Activated naive CD4-positive, alpha-beta T cell treated with anti-CD3 and anti-CD28 coated beads, Interleukin-2, amount 10 ng/mL, durations not matched to agents 7 days and 5 days (primary cell): ENCODE results near the gene EPB41L3.

Experiments
- CTCF ChIA-PET: fragments of 350-600 bp; sonication (Branson Sonifier 250); formaldehyde crosslinking; loops from one replicate; lab custom pipeline; 2021; ENCODE audit warnings: antibody characterized with exemption; lab: Charles Lee
- DNase-seq: peaks from one replicate; pipeline ENCODE4 v3.0.0-alpha.2; 2020
- H3K27ac Mint-ChIP-seq: one replicate; pipeline ENCODE4 v1.8.0; 2021; ENCODE audit warnings: mild to moderate bottlenecking, moderate library complexity, mixed read lengths
- H3K27me3 Mint-ChIP-seq: one replicate; pipeline ENCODE4 v1.8.0; 2021; ENCODE audit warnings: mild to moderate bottlenecking, mixed read lengths
- H3K36me3 Mint-ChIP-seq: one replicate; pipeline ENCODE4 v1.8.0; 2021; ENCODE audit warnings: mixed read lengths
- H3K4me1 Mint-ChIP-seq: one replicate; pipeline ENCODE4 v1.8.0; 2021; ENCODE audit warnings: mixed read lengths
- H3K4me3 Mint-ChIP-seq: one replicate; pipeline ENCODE4 v1.8.0; 2021; ENCODE audit warnings: mild to moderate bottlenecking, moderate library complexity, mixed read lengths
- H3K9me3 Mint-ChIP-seq: one replicate; pipeline ENCODE4 v1.8.0; 2021; ENCODE audit warnings: mixed read lengths

EPB41L3 gene

DNA sequence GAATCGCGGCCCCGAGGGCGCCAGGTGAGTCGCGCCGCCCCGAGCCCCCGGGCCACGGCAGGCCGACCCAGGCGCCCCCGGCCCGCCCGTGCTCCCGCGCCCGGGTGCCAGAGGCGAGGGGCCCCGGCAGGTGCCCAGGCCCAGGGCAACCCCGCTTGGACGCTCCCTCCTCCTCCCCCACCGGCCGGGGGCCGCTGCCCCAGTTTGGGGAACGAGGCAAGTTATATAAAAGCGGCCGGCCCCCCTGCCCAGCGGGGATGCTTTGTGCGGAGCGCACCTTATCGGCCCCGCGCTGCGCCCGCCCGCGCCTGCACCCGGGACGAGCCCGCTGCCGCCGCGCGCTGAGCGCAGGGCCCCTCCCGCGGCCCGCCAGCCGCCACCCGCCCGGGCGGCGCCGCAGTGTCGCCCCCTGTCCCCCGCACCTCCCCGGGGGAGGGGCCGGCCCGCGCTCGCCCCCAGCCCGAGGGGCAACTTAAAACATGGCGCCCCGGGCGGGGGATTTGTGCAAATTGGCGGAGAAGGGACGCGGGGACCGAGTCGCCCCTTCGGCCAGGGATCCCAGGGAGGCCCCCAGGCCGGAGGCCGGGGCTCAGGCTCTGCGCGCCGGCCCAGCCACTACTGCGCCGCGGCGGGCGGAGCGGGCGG lies 639 bp downstream of the EPB41L3 start:
- Mint-ChIP-seq H3K9me3 (no peaks in the 10 kb centered on the region), H3K36me3 (no peaks in the 10 kb centered on the region)

DNA sequence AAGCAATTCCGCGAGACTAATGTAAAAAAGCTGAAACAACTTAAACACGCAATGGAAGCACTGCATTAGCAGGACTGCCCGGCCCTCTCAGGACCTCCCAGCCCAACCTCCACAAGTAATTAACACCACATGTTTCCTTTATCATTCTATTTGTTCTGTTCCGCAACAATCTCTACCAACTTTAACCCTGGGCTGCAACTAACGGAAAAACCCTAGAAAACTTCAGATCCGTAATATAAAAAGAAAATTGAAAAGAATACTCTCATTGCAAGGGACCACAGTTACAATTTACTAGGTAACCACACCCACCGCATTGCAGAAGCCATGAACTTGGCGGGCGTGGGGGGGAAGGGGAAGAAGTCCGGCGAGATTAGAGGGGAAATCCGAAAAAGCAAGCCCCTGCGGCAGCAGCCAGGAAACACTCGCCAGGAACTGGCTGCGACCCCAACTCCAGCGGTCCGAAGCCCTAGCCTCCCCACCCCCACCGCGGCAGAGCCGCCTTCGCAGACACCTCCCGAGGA lies 1.2 kb downstream of the EPB41L3 start:
- H3K9me3 Mint-ChIP-seq = no peaks in the 10 kb centered on the region
- CTCF ChIA-PET = no interaction called here
- H3K36me3 Mint-ChIP-seq = no peaks in the 10 kb centered on the region
- H3K4me3 Mint-ChIP-seq = peak overlapping the region; percentile 53
- DNase-seq = no peak
- H3K4me1 Mint-ChIP-seq = peaks cover 9% of the 10 kb centered on the region
- no peak overlapping the region for H3K27ac Mint-ChIP-seq
- H3K27me3 Mint-ChIP-seq = peaks cover 39% of the 10 kb centered on the region

More for the DNA sequence above, 639 bp downstream of the EPB41L3 start:
- H3K27me3 Mint-ChIP-seq = peaks cover 39% of the 10 kb centered on the region
- H3K27ac Mint-ChIP-seq = no peak overlapping the region
- CTCF ChIA-PET = no interaction called here
- peaks cover 9% of the 10 kb centered on the region for H3K4me1 Mint-ChIP-seq
- DNase-seq = no peak
- no peak overlapping the region for H3K4me3 Mint-ChIP-seq

DNA sequence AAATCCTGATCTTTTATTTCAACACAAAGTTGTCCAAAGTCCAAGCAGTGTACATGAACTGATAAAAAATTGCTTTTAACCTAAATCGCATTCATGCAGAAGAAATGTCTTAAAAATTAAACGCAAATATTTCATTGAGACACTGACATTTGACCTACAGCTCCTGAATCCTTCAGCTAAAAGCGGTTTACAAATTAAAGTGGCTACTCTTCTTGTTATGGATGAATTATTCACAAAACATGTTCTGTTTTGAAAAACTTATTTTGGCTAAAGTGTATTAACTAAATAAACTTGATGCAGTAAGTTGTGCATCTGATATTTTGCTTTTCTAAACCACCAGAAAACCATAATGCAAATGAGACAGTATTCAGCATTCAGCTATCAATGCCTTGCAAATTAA lies 2.2 kb downstream of the EPB41L3 start:
- no peak overlapping the region for H3K27ac Mint-ChIP-seq
- no peaks in the 10 kb centered on the region for H3K9me3 Mint-ChIP-seq
- DNase-seq = no peak
- H3K36me3 Mint-ChIP-seq = no peaks in the 10 kb centered on the region
- no peak overlapping the region for H3K4me3 Mint-ChIP-seq
- peaks cover 38% of the 10 kb centered on the region for H3K27me3 Mint-ChIP-seq
- CTCF ChIA-PET = no interaction called here
- H3K4me1 Mint-ChIP-seq = peaks cover 9% of the 10 kb centered on the region

DNA sequence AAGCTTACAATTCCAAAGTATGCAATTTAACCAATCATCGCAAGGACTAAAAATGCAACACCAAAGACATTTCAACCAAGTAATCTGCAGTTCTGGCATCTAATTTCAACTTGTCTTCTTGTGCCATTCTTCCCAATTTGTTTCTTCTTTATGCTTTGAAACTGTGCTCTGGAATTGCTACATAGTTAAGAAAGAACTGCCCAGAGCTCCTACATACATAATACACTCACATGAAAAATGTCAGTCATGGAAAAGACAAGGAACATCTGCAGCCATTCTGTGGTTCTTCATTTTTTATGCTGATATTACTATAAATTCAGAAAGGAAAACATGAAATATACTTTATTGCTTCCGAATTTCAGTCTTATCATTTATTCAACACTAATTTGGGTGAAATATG lies 4.4 kb downstream of the EPB41L3 start:
- Mint-ChIP-seq H3K27ac (no peak overlapping the region), H3K4me1 (peaks cover 9% of the 10 kb centered on the region), H3K27me3 (peaks cover 30% of the 10 kb centered on the region), H3K9me3 (no peaks in the 10 kb centered on the region), H3K4me3 (no peak overlapping the region), H3K36me3 (no peaks in the 10 kb centered on the region)
- CTCF ChIA-PET = no interaction called here
- no peak for DNase-seq

DNA sequence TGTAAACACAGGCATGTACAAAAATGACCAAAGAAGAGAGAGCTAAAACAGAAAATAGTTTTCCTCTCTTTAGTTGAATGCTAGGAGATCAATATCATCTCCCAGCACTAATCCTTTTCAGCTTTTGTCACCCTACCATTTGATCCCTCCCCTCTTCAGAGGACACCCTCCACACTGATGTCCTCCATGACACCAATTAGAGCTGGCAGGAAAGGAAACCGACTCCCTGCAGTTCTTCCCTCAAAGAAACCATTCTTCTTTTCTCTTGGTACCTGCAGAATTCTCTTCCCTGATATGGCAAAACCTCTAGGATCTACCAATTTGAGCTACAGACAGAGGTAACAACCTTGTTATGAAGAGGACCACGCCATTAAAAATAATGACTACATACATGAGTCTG lies 5.3 kb downstream of the EPB41L3 start:
- CTCF ChIA-PET = no interaction called here
- no peak overlapping the region for H3K27ac Mint-ChIP-seq
- no peaks in the 10 kb centered on the region for H3K36me3 Mint-ChIP-seq
- H3K27me3 Mint-ChIP-seq = peaks cover 22% of the 10 kb centered on the region
- no peak for DNase-seq
- peaks cover 7% of the 10 kb centered on the region for H3K4me1 Mint-ChIP-seq
- H3K9me3 Mint-ChIP-seq = no peaks in the 10 kb centered on the region
- H3K4me3 Mint-ChIP-seq = no peak overlapping the region

DNA sequence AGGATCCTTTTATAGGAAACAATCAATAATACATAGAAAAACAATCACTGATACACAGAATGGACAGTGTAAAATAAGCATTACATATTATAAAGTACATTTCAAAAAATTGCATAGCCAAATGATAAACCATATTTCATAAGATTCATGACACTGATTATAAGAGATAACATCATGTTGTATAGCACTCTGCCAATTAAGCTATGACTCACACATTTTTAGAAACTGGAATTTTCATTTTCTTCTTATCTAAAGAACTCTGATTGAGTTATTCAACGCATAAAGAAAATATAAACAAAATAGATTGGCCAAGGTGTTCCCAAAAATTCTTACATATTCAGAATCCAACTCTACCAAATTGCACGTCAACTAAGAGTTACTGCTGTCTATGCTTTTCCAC lies 5.9 kb downstream of the EPB41L3 start:
- Mint-ChIP-seq H3K27me3 (peaks cover 22% of the 10 kb centered on the region), H3K36me3 (no peaks in the 10 kb centered on the region), H3K27ac (no peak overlapping the region), H3K4me1 (peaks cover 7% of the 10 kb centered on the region), H3K9me3 (no peaks in the 10 kb centered on the region), H3K4me3 (no peak overlapping the region)
- CTCF ChIA-PET = no interaction called here
- no peak for DNase-seq

DNA sequence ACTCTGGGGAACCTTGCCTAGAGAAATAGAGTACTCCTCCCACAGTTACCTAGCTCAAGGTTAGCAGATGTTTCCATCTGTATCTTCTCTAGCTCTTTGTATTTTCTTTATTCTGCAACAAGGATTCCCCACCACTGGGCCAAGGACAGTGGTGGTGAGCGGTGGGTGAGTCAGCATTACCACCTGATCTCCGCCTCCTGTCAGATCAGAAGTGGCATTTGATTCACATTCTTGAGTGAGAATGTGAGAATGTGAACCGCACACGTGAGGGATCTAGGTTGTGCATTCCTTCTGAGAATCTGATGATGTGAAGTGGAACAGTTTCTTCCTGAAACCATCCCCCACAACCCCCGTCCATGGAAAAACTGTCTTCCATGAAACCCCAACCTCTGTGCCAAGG lies 9.0 kb downstream of the EPB41L3 start:
- Mint-ChIP-seq H3K27me3 (peaks cover 4% of the 10 kb centered on the region), H3K4me1 (no peaks in the 10 kb centered on the region), H3K36me3 (no peaks in the 10 kb centered on the region), H3K27ac (no peak overlapping the region), H3K4me3 (no peak overlapping the region), H3K9me3 (no peaks in the 10 kb centered on the region)
- CTCF ChIA-PET = no interaction called here
- DNase-seq = no peak

DNA sequence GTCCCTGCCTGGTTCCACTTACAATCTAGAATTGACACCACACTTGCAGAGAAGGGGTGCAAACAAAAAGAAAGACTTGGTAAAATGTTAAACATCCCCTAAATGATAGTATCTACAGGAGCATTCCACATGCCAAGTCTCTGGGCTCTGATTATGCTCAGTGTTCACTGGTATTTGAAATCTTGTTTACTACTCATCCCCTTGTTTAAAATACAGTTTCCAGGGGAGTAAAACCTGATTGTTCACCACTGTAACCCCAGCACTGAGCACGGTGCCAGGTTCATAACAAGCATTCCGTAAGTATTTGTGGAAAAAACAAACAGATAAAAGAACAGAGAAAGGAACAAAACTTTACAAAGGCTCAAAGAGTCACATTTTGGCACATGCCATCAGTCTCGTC lies 11.7 kb downstream of the EPB41L3 start:
- Mint-ChIP-seq H3K27ac (no peak overlapping the region), H3K4me3 (no peak overlapping the region), H3K36me3 (no peaks in the 10 kb centered on the region), H3K4me1 (no peaks in the 10 kb centered on the region), H3K9me3 (no peaks in the 10 kb centered on the region), H3K27me3 (no peaks in the 10 kb centered on the region)
- DNase-seq = no peak
- CTCF ChIA-PET = no interaction called here

DNA sequence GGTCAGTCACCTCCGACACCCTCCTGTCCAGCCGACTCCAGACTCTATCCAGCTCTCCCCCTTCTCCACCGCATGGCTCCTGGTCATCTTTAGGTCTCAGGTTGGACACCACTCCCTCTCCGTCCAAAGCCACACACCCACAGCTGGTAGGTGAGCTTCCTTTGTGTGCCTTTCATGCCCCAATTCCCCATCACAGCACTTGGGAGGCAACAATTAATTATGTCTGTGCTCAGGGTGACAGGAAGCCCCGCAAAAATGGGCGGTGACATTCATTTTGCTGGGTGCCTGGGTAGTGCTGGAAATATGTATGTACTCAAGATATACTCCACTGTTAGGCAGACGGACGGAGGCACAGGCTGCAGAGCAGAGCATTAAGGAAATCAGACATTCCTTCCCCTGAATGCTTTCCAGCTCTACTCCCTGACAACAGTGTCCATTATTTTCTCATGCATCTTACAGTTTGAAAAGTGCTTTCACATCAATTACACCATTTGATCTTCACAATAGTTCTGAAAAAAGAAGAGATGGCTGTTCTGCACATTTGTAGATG lies 13.1 kb downstream of the EPB41L3 start:
- CTCF ChIA-PET = no interaction called here
- no peak overlapping the region for H3K27ac Mint-ChIP-seq
- H3K4me1 Mint-ChIP-seq = no peaks in the 10 kb centered on the region
- no peak for DNase-seq
- no peaks in the 10 kb centered on the region for H3K36me3 Mint-ChIP-seq
- H3K27me3 Mint-ChIP-seq = no peaks in the 10 kb centered on the region
- no peaks in the 10 kb centered on the region for H3K9me3 Mint-ChIP-seq
- no peak overlapping the region for H3K4me3 Mint-ChIP-seq

DNA sequence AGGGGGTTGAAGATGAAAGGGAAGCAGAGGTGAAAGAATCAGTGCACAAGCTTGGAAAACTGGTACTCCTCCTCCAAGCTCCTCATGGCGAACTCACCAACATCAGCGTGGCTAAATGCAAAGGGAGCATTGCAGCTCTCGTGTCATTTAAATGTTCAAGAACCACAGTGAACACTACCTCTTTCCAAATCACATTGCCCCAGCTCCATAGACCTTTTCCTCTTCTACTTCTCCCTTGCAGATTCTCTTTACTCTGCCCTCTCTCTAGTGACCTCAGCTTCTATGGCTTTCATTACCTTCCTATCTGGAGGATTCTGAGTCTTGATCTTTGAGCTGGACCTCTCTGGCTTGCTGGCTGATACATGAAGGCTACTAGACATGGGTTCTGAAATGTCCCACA lies 14.3 kb downstream of the EPB41L3 start:
- Mint-ChIP-seq H3K27ac (no peak overlapping the region), H3K27me3 (no peaks in the 10 kb centered on the region), H3K4me3 (no peak overlapping the region), H3K36me3 (no peaks in the 10 kb centered on the region), H3K9me3 (no peaks in the 10 kb centered on the region), H3K4me1 (no peaks in the 10 kb centered on the region)
- CTCF ChIA-PET = no interaction called here
- DNase-seq = no peak

DNA sequence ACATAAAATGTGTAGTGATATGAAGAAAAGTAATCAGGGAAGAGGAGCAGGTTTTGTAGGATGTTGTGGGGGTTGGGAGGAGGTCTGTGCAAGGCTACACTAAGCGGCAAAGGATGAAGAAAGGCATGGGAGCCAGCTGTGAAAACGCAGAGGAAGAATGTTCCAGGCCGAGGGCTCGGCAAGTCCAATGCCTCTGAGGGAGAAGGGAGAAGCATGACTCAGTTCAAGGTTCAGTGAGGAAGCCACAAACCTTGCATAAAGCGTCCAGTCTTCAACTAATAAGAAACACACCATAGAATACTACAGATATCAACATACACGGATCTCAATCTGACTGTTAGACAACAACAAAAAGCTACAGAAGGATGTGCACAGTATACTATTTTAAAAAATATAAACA lies 16.2 kb downstream of the EPB41L3 start:
- Mint-ChIP-seq H3K9me3 (no peaks in the 10 kb centered on the region), H3K27me3 (no peaks in the 10 kb centered on the region), H3K4me3 (no peak overlapping the region), H3K36me3 (no peaks in the 10 kb centered on the region), H3K27ac (no peak overlapping the region), H3K4me1 (no peaks in the 10 kb centered on the region)
- CTCF ChIA-PET = no interaction called here
- DNase-seq = no peak

DNA sequence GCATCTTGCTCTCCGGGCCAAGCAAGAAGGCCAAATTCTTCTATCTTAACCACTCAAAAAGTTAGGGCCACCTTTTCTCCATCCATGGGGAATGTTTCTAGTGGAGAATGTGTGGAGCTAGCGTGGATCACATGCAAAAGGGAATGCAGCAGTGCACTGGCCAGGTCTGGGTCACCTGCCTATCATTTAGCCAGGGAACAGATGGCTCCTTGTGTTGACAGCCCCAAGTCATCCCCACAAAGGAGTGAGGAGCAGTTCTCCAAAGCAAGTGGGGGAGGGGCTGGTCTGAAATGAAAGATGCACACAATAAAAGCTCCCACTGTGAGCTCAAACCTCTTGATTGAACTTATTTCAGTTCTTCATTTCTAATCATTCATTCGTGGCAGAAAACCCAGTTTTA lies 19.1 kb downstream of the EPB41L3 start:
- CTCF ChIA-PET = no interaction called here
- no peak overlapping the region for H3K4me3 Mint-ChIP-seq

DNA sequence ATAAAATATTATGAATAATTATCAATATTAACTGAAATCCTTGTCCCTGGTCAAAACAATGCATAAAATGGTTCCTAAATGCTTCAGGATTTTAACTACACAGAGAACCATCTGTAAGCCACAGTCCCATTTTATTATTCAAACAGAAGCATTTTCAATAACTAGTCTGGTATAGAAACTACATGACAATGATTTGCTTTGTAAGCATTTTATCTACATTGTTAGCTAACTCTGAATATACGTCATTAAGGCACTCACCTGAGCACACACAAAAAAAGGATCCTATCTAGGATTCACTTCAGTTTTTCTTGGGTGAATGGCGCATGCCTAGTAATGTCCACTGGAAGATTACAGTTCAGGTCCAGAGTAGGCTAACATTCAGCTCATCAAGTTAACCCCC lies 22.8 kb downstream of the EPB41L3 start:
- H3K4me3 Mint-ChIP-seq = no peak overlapping the region
- no peaks in the 10 kb centered on the region for H3K4me1 Mint-ChIP-seq
- H3K27me3 Mint-ChIP-seq = peaks cover 4% of the 10 kb centered on the region
- CTCF ChIA-PET = no interaction called here
- DNase-seq = no peak
- no peaks in the 10 kb centered on the region for H3K9me3 Mint-ChIP-seq
- H3K27ac Mint-ChIP-seq = no peak overlapping the region
- H3K36me3 Mint-ChIP-seq = no peaks in the 10 kb centered on the region

More for the DNA sequence above, 19.1 kb downstream of the EPB41L3 start:
- H3K27ac Mint-ChIP-seq = no peak overlapping the region
- H3K4me1 Mint-ChIP-seq = no peaks in the 10 kb centered on the region
- H3K9me3 Mint-ChIP-seq = no peaks in the 10 kb centered on the region
- no peaks in the 10 kb centered on the region for H3K36me3 Mint-ChIP-seq
- no peaks in the 10 kb centered on the region for H3K27me3 Mint-ChIP-seq
- no peak for DNase-seq

DNA sequence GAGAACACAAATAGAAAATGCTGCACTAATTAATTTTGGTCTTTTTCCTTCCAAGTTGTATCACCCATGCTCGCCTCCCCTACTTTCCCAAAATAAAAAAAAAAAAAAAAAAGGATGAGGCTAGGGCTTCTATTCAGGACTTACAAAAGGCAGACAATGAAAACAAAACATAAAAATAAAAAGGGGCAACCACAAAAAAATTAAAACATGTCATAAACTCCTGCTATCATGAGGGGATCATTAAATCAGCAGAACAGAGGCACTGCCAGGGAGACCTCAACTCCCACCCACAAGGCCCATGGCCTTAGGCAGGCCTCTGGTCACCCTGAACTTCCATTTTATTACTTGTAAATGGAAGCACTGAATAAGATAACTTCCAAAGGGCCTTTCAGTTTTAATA lies 23.3 kb downstream of the EPB41L3 start:
- CTCF ChIA-PET = no interaction called here
- no peak overlapping the region for H3K27ac Mint-ChIP-seq
- no peaks in the 10 kb centered on the region for H3K36me3 Mint-ChIP-seq
- DNase-seq = no peak
- no peaks in the 10 kb centered on the region for H3K4me1 Mint-ChIP-seq
- no peaks in the 10 kb centered on the region for H3K9me3 Mint-ChIP-seq
- H3K27me3 Mint-ChIP-seq = peaks cover 4% of the 10 kb centered on the region
- H3K4me3 Mint-ChIP-seq = no peak overlapping the region

DNA sequence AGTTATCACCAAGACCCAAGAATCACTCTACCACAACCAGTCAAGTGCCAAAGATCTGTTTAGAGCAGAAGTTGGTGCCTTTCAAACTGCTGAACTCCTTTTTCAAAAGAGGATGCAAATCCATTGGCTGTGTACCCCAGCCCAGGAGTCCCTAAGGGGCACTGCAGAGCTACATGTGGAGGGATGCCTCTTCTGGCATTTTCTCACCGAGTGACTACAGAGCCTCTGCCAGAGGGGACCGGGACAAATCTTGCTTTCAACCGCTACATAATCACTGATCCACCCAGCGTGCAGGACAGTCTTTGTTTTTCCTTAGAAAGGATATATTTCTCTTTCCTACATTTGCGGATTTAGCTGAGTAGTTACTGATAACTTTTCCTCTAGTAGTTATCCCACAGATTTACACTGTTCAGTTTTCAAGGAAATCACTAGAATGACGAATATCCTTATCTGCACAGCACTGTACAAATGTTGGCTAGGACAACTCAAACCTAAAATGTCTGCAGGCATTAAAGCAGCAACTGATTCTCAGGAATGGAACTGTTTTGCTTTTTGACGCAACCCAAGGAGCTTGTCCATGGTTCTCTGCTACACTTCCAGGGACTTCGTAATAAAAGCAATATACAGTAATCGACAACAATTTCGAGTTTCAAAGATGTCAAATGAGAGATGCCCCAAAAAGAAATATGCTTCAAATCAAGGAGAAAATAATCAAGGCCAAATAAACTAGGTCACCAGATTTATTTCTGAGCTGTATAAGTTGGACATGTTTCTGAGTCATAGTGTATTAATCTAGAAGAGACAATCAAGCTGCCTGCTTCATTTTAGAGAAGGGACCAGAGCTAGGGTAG lies 24.1 kb downstream of the EPB41L3 start:
- Mint-ChIP-seq H3K27me3 (peaks cover 4% of the 10 kb centered on the region), H3K27ac (no peak overlapping the region), H3K36me3 (no peaks in the 10 kb centered on the region), H3K4me1 (no peaks in the 10 kb centered on the region), H3K4me3 (no peak overlapping the region), H3K9me3 (no peaks in the 10 kb centered on the region)
- no peak for DNase-seq
- CTCF ChIA-PET = no interaction called here
